Natural killer cell (primary cell): ENCODE data around the gene BOLA2B. TPM values are rescaled to one million over a fixed set of nuclear protein-coding genes. Genes with fewer than 3 reads are reported as not detected.

Experiments
- ATAC-seq, 3 donors: fragments of 150-1000 bp in 2 of 3; fragments of 200-7000 bp in 1 of 3; cut with Tn5 transposase; 1 replicate in 1 of 3; 2 replicates in 2 of 3; pipeline ENCODE4 v1.10.0; 2021; ENCODE audit warnings: mild to moderate bottlenecking in 2 of 3, moderate library complexity in 2 of 3
- DNase-seq, 2 donors: peaks; one replicate each; pipeline versions ENCODE4 v3.0.0 to v3.0.0-alpha.2; 2013 to 2021; ENCODE audit warnings: mixed read lengths in 1 of 2
- H3K27ac ChIP-seq: one replicate; pipeline ENCODE4 v1.5.1; 2013; ENCODE audit warnings: mild to moderate bottlenecking, low read length
- H3K27me3 ChIP-seq: one replicate; pipeline ENCODE4 v1.6.1; 2013; ENCODE audit warnings: low read length; ENCODE audit not compliant: control insufficient read depth, insufficient read depth
- H3K36me3 ChIP-seq: one replicate; pipeline ENCODE4 v1.6.1; 2013; ENCODE audit warnings: low read length; ENCODE audit not compliant: control insufficient read depth, insufficient read depth
- H3K4me1 ChIP-seq: one replicate; pipeline ENCODE4 v1.6.1; 2013; ENCODE audit warnings: low read length; ENCODE audit not compliant: control insufficient read depth, insufficient read depth
- H3K4me3 ChIP-seq: one replicate; pipeline ENCODE4 v1.5.1; 2013; ENCODE audit warnings: low read length
- H3K9me3 ChIP-seq: one replicate; pipeline ENCODE4 v1.6.1; 2013; ENCODE audit warnings: low read length; ENCODE audit not compliant: control insufficient read depth, insufficient read depth
- H3K27ac Mint-ChIP-seq, 2 donors: one replicate each; pipeline ENCODE4 v1.8.0; 2022; ENCODE audit warnings: mild to moderate bottlenecking in 2 of 2, mixed read lengths in 2 of 2, moderate library complexity in 1 of 2
- H3K27me3 Mint-ChIP-seq, 2 donors: one replicate each; pipeline ENCODE4 v1.8.0; 2022; ENCODE audit warnings: low read depth in 2 of 2, mixed read lengths in 2 of 2
- H3K36me3 Mint-ChIP-seq: one replicate; pipeline ENCODE4 v1.8.0; 2022; ENCODE audit warnings: mixed read lengths
- H3K4me1 Mint-ChIP-seq, 2 donors: one replicate each; pipeline ENCODE4 v1.8.0; 2022; ENCODE audit warnings: mixed read lengths in 2 of 2
- H3K4me3 Mint-ChIP-seq: one replicate; pipeline ENCODE4 v1.8.0; 2022; ENCODE audit warnings: mild to moderate bottlenecking, moderate library complexity, mixed read lengths
- H3K9me3 Mint-ChIP-seq, 2 donors: one replicate each; pipeline ENCODE4 v1.8.0; 2022; ENCODE audit warnings: mixed read lengths in 2 of 2
- WGBS: methylation state at CpG from one replicate; pipeline ENCODE4 v1.1.7; 2013; ENCODE audit warnings: missing lambda C conversion rate; ENCODE audit not compliant: insufficient coverage; 5-methylcytosine and 5-hydroxymethylcytosine counted together
- intact Hi-C: fragments of 100-400 bp; cut with micrococcal nuclease; formaldehyde crosslinking; loops from one replicate; pipeline ENCODE4 v1.14.2; 2022
- total RNA-seq, 4 donors: library from RNA; stranded (reverse); fragments of 120-200 nt in 1 of 4; gene quantifications; one replicate each; pipeline versions ENCODE4 v1.2.3 to v1.2.4, GENCODE V29; 2013 to 2022
- TF ChIP-seq, protein P1 (sequence below): fragments of 200-600 bp; IDR thresholded peaks from one replicate; pipeline ENCODE4 v1.8.0; 2022; ENCODE audit warnings: antibody characterized with exemption

BOLA2B gene
- total RNA-seq, 3 donors from 2014 or later (not counting 1 experiment from before 2014, with no cell fraction given): 63.0 to 94.3 (median 70.6) TPM

DNA sequence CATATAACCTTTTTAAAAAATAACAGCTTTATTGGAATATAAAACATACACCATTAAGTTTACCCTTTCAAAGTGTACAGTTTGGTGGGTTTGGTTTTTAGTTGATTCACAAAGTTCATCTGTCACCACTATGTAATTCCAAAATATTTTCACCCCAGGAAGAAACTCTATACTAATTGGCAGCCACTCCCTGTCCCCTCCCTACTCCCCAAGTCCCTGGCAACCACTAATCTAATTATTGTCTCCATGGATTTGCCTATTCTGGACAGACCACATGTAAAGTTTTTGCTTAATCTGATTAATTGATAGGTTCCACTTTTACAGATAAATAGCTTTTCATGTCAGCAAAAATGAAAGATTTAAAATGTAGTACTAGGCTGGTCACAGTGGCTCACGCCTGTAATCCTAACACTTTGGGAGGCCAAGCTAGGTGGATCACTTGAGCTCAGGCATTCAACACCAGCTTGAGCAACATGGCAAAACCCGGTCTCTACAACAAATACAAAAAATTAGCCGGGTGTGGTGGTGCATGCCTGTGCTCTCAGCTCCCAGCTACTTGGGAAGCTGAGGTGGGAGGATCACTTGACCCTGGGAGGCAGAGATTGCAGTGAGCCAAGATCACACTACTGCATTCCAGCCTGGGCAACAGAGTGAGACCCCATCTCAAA is 45.5 kb downstream of the BOLA2B start:
- no peaks in the 10 kb centered on the region for H3K27me3 ChIP-seq
- H3K27ac ChIP-seq: no peak overlapping the region
- peaks cover 6% of the 10 kb centered on the region for H3K4me1 ChIP-seq
- DNase-seq (no peak), ATAC-seq (no peak)
- intact Hi-C loops: no loop called here
- no peaks in the 10 kb centered on the region for H3K36me3 ChIP-seq
- peaks cover 7 to 11% of the 10 kb centered on the region in 2 donors for H3K4me1 Mint-ChIP-seq
- TF ChIP-seq, protein P1, sequence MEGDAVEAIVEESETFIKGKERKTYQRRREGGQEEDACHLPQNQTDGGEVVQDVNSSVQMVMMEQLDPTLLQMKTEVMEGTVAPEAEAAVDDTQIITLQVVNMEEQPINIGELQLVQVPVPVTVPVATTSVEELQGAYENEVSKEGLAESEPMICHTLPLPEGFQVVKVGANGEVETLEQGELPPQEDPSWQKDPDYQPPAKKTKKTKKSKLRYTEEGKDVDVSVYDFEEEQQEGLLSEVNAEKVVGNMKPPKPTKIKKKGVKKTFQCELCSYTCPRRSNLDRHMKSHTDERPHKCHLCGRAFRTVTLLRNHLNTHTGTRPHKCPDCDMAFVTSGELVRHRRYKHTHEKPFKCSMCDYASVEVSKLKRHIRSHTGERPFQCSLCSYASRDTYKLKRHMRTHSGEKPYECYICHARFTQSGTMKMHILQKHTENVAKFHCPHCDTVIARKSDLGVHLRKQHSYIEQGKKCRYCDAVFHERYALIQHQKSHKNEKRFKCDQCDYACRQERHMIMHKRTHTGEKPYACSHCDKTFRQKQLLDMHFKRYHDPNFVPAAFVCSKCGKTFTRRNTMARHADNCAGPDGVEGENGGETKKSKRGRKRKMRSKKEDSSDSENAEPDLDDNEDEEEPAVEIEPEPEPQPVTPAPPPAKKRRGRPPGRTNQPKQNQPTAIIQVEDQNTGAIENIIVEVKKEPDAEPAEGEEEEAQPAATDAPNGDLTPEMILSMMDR: no peak
- WGBS: 96% methylated on average over 3 of the region's 3 CpGs
- no peak overlapping the region for H3K27ac Mint-ChIP-seq
- H3K4me3 ChIP-seq: no peak overlapping the region
- peaks cover 2 to 3% of the 10 kb centered on the region in 2 donors for H3K9me3 Mint-ChIP-seq
- H3K9me3 ChIP-seq: peaks cover 11% of the 10 kb centered on the region
- H3K4me3 Mint-ChIP-seq: no peak overlapping the region
- H3K27me3 Mint-ChIP-seq: no peaks in the 10 kb centered on the region
- H3K36me3 Mint-ChIP-seq: peaks cover 9% of the 10 kb centered on the region

DNA sequence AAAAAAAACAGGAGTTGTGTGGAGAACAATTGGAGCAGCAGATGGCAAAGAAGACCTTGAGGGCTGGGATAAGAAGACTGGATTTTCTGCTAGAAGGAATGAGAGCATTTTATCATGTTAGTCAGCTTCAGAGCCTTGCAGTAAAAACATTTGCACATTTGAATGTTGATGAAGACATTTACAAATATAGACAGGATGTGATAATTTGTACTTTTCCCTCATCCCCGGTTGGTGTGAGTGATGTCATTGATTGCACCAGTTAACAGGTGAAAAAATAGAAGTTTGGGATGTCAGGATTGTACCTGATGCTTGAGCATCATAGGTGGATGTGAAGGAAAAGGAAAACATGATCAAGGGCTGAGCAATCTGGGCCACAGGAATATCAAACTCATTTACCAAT is 47.8 kb downstream of the BOLA2B start:
- 14% methylated on average over 1 of the region's 1 CpG for whole genome bisulfite sequencing
- Histone ChIP-seq H3K4me3 (no peak overlapping the region), H3K36me3 (no peaks in the 10 kb centered on the region), H3K27ac (no peak overlapping the region), H3K4me1 (peaks cover 11% of the 10 kb centered on the region), H3K27me3 (no peaks in the 10 kb centered on the region), H3K9me3 (peaks cover 11% of the 10 kb centered on the region)
- Mint-ChIP-seq H3K27me3 (no peaks in the 10 kb centered on the region), H3K4me3 (no peak overlapping the region), H3K36me3 (peaks cover 9% of the 10 kb centered on the region), H3K27ac (no peak overlapping the region), H3K9me3 (peaks cover 2 to 3% of the 10 kb centered on the region in 2 donors), H3K4me1 (peaks cover 8 to 14% of the 10 kb centered on the region in 2 donors)
- intact Hi-C loops: no loop called here
- DNase-seq (no peak), ATAC-seq (no peak)
- TF ChIP-seq, protein P1: no peak

DNA sequence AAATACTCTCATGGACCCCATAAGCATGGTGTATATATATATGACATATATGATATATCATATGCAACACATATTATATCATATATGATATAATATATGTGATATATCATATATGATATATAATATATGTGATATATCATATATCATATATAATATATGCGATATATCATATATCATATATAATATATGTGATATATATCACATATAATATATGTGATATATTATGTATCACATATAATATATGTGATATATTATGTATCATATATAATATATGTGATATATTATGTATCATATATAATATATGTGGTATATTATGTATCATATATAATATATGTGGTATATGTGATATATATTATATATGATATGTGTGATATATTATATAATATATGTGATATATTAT is 48.5 kb downstream of the BOLA2B start:
- Mint-ChIP-seq H3K9me3 (peaks cover 2 to 3% of the 10 kb centered on the region in 2 donors), H3K27me3 (no peaks in the 10 kb centered on the region), H3K4me3 (no peak overlapping the region), H3K4me1 (peaks cover 10 to 14% of the 10 kb centered on the region in 2 donors), H3K27ac (no peak overlapping the region), H3K36me3 (peaks cover 9% of the 10 kb centered on the region)
- H3K9me3 ChIP-seq: peaks cover 7% of the 10 kb centered on the region
- intact Hi-C loops: no loop called here
- H3K27ac ChIP-seq: no peak overlapping the region
- DNase-seq (no peak), ATAC-seq (no peak)
- H3K36me3 ChIP-seq: no peaks in the 10 kb centered on the region
- TF ChIP-seq, protein P1: no peak
- no peak overlapping the region for H3K4me3 ChIP-seq
- WGBS: no CpG with 5 or more reads among the region's 1 CpG
- no peaks in the 10 kb centered on the region for H3K27me3 ChIP-seq
- H3K4me1 ChIP-seq: peaks cover 8% of the 10 kb centered on the region

DNA sequence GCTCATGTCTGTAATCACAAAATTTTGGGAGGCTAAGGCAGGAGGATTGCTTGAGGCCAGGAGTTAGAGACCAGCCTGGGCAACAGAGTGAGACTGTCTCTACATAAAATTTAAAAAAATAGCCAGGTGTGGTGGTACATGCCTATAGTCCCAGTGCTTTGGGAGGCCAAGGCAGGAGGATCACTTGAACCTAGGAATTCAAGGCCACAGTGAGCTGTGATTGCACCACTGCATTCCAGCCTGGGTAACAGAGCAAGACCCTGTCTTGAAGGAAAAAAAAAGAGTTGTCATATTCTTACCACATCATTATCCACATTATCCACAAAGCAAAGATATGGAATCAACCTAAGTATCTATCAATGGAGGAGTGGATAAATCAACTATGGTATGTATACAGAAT is 49.4 kb downstream of the BOLA2B start:
- DNase-seq (no peak), ATAC-seq (no peak)
- H3K4me3 ChIP-seq: no peak overlapping the region
- H3K36me3 ChIP-seq: no peaks in the 10 kb centered on the region
- no peak overlapping the region for H3K27ac ChIP-seq
- Mint-ChIP-seq H3K36me3 (no peaks in the 10 kb centered on the region), H3K27me3 (peaks cover 0 to under 1% of the 10 kb centered on the region in 2 donors), H3K4me3 (no peak overlapping the region), H3K9me3 (no peaks in the 10 kb centered on the region), H3K27ac (no peak overlapping the region), H3K4me1 (peaks cover 13 to 14% of the 10 kb centered on the region in 2 donors)
- H3K27me3 ChIP-seq: no peaks in the 10 kb centered on the region
- intact Hi-C loops: no loop called here
- TF ChIP-seq, protein P1: no peak
- H3K9me3 ChIP-seq: peaks cover under 1% of the 10 kb centered on the region
- peaks cover 8% of the 10 kb centered on the region for H3K4me1 ChIP-seq
